Caki2 (cell line): ENCODE measurements around the gene TPK1. TPM values are rescaled to one million over a fixed set of nuclear protein-coding genes. Genes with fewer than 3 reads are reported as not detected.
"Not testable (repeated sequence)": the region's sequence is repeated elsewhere in the genome, so short reads cannot be mapped to it uniquely, and the experiment has no call there.

Experiments
- DNase-seq: peaks from one replicate; pipeline ENCODE4 v3.0.0-alpha.2; 2015; ENCODE audit warnings: low read depth
- in situ Hi-C: cut with HindIII; loops from 2 replicates; pipeline ENCODE4 v1.10.0; 2016; ENCODE audit warnings: low sequenced_read_pairs, low pct_unique_long_range_greater_than_20kb, mixed read lengths
- total RNA-seq: library from RNA; depleted of rRNA; stranded (reverse); fragments of >200 nt; shearing (Covaris generic); gene quantifications from 2 replicates; pipeline ENCODE4 v1.2.3, GENCODE V29; 2014; ENCODE audit warnings: low replicate concordance

The TPK1 gene
- total RNA-seq, 1 experiment from 2014 or later: 37.9 TPM

DNA sequence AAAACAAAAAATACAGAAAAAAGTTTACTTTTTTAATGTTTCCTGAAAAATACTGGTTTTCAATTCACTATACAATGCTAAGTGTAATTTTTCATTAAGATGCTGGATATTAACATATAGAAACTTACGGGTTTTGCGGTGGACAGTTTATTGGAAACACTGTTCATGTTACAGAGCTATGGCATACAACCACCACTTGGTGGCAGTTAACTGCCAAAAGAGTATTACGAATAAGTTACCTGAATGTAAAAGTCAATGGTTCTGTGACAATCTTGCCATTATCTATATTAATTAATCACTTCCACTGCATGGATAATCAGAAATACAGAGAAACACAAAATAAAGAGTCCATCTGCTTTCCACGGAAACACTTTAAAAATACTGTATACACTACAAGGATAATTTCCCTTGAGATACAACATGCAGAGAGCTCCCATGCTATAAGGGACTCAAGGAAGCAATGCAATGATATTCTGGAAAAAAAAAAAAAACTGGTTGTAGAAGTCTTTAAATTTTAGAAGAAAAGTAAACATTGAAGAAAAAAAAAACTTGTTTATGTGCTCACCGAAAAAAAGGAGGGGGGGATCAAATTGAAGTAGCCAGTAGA, 97.0 kb downstream of the TPK1 start:
- in situ Hi-C loops: no loop called here
- peak; percentile 19 for DNase-seq

DNA sequence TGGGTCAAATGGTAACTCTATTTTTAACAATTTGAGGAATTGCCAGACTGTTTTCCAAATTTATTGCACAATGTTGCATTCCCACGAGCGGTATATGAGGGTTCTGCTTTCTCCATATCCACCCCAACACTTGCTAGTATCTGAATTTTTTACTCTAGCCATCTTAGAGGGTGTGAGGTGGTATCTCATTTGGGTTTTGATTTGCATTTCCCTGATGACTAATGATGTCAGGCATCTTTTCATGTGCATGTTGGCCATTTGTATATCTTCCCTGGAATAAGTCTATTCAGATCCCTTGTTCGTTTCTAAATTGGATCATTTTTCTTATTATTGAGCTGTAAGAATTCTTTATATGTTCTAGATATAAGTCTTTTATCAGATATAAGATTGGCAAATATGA, 97.7 kb downstream of the TPK1 start:
- no peak for DNase-seq
- in situ Hi-C loops: no loop called here

DNA sequence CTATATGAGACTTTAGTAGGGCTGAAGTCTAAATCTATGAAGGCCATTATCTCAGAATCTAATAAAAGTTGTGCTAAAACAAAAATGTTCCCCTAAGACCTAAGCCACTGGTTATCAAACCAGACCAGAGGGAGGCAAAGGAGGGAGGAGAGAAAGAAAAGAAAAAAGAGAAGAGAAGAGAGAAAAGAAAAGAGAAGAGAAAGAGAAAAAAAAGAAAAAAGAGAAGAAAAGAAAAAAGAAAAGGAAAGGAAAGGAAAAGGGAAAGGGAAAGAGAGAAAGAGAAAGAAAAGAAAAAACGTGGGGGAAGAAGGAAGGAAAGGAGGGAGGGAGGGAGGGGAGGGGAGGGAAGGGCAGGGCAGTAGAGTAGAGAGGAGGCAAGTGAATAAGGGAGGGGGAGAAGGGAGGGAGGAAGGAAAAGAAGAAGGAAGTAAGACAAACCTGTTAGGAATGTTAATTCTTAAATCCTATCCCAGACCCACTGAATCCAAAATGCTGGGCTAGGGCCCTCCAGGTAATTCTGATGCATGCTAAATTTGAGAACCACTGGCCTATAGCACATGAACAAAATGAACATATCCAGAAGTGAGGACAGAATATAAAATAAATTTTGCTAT, 98.9 kb downstream of the TPK1 start:
- in situ Hi-C loops: no loop called here
- DNase-seq: no peak

DNA sequence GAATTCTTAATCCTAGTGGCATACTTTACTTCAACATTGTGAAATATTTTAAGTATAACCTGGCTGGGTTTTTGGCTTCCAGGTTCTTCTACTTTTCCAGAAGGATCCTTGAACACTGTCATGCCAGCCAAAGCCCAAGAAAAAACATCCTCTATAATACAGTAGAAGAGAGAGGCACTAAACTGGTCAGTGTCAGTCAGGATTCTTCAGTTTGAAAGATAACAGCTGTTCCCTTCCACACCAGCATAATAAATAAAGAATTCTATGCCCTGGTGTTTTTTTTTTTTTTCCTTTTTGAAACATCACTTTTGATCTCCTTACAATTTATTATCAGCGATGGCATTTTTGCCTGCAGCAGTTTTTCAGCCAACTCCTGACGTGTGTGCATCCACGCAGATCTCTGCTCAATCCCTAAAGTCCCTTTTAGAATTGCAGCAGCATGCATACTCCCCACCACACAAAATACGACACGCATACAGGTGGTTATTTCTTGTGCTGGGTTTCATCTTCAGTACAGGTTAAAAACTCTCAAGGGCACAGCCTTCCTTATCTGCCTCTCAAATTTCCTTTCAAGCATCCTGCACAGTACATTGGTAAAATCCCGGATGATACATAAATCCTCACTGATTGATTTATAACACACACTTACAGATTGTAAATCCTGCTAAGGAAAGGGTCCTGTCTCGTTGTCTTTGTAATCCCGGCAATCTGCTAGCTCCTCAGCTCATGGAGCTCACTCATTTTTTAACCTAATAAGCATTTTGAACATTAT, 100.2 kb downstream of the TPK1 start:
- DNase-seq: no peak
- in situ Hi-C loops: no loop called here

DNA sequence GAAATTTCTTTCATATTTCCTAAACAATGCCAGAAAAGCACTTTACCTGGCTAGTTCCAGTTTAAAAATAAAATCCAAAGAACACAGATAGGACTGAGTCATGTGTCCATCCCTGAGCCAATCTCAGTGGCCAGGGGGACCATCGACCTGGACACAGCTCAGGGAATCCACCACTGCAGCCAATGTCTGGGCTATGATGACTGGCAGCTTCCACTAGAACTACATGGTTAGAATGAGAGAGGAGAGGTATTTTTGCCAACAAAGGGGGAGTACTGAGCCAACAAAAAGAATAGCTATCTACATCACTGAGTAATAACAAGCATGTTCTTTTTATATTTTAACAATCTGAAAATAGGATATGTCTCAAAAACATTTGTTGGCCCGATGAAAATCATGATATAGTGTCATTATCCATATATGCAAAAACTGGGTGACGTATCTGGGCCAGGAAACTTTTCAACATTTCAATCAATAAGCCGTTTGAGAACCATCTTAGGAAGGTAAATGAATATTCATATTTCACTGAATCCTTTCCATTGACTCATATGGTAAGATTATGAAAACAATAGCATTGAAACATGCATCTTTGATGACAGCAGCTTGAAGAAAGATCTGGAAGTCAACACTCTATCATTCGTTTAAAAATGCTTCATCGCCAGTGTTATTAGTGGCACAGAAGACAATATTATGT, 104.0 kb downstream of the TPK1 start:
- no peak for DNase-seq
- in situ Hi-C loops: no loop called here

DNA sequence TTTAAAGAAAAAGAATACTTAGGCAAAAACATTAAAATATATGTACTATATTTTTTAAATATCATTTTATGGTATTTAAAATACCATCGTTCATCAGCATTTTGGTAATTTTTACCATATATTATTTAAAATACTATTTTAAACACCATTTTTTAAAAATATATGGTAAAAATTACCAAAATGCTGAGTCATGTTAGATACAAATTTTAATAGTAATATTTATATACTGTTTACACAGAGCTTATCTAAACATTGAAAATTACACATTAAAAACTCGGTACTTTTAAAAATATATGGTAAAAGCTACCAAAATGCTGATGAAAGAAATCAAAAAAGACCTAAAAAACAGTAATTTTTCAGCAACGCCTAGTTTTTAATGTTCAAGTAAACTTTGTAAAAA, 105.6 kb downstream of the TPK1 start:
- in situ Hi-C loops: no loop called here
- no peak for DNase-seq

DNA sequence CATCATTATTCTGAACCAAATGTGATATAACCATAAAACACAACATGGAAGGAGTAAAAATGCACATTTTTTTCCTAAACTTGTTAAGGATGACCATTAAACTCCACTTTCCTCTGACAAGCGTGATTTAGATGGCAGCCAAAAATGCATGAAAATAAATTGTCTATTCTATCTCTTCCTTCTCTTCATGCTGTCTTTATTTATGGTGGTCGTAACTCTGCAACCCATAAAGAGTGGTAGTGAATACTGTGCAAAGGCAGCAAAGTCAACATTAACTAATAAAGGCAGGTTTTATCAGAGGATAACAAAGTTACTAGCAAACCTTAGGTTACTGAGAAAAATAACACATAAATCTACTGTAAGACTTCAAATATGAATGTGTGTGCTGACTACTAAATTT, 106.6 kb downstream of the TPK1 start:
- DNase-seq: no peak
- in situ Hi-C loops: no loop called here

DNA sequence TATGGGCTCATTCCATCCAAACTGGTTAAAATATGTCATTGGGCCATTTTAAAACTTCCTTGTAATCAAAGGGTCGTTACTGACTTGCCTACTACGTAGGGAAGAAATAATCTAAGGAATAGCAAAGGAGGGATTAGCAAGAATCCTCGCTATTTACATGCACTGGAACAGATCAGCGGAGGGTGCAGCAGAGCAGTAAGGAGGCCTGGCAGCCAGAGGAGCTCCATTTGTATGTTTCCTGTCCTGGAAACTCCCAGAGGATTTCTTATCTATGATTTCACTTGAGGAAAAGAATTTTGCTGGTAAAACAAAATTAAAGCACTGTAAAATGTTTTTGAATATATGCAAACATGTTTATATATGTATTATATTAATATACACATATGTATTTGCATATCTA, 107.3 kb downstream of the TPK1 start:
- DNase-seq: no peak
- in situ Hi-C loops: no loop called here

DNA sequence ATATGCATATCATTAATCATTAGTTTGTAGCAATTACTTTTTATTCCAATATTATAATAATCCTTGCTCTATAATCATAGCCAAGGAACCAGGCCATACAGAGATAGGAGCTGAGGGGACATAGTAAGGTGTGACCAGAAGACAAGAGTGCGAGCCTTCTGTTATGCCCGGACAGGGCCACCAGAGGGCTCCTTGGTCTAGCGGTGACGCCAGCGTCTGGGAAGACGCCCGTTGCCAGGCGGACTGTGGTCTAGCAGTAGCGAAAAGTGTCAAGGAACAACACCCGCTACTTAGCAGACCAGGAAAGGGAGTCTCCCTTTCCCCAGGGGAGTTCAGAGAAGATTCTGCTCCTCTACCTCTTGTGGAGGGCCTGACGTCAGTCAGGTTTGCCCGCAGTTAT, 109.0 kb downstream of the TPK1 start:
- DNase-seq, in situ Hi-C loops: not testable (repeated sequence)

DNA sequence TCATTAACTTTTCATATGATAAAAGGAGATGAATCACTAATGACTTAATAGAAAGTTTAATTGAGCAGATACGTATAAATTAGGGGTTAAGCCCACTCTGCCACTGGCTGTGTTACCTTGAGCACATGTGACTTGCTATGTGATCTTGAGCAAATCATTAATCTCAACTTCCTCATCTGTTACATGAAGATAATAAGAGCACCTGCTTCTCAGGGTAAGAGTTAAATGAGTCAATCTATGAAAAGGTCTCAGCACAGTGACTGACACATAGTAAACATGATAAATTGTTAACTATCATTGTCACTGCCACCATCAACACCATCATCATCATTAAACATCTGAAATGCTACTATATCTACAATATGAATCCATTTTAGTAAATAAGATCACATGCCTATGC, 110.8 kb downstream of the TPK1 start:
- in situ Hi-C loops: no loop called here
- DNase-seq: peak; percentile 42

DNA sequence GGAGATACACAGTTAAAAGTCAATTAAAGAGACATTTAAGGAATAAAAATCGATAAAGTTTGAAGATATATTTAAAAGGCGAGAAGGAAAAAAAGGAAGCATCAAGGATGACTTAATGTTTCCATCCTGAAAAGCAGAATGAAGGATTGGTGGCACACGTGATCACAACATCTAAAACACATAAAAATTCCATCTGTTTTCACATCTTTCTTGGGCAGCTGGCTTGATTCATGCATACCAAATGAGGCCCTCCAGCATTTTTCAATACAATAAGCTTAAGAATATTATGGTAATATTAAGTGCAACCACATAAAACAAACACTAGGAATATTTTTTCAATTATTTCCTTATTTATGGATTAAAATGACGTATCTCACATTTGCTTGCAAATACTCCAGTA, 112.6 kb downstream of the TPK1 start:
- in situ Hi-C loops: no loop called here

DNA sequence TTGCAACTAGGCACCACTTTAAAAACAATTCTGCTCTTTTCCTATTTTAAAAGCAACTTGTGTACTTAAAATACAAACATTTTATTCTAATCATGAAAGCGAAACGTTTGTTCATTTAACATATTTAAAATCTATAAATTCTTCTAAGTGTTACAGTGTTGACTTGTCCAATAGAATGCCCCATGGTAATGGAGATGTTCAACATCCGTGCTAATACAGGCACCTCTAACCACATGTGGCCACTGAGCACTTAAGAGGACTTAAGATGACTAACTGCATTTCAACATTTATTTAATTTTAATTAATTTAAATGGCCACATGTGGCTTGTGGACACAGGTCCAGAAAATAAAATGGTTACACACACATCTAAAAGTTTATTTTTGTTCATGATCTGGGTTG, 115.1 kb downstream of the TPK1 start:
- in situ Hi-C loops: no loop called here
- DNase-seq: no peak

More for the DNA sequence above, 112.6 kb downstream of the TPK1 start:
- no peak for DNase-seq

DNA sequence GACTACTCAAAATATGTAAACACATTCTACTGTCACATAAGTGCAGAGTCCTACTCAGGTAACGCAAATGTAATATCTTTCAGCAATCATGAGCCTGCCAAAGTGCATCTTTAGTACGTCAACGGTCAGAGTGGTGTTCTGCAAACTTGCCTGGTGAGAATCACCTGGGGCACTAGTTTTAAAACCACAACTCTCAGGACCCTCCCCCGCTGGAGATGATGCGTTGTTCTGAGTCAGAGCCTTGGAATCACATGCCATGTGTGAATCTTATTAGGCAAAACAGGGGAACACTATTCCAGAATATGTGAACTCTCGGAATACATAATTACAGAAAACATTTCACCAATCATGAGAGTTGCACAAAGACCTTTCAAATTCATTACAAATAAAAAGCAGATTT, 115.7 kb downstream of the TPK1 start:
- in situ Hi-C loops: no loop called here
- DNase-seq: peak; percentile 61

DNA sequence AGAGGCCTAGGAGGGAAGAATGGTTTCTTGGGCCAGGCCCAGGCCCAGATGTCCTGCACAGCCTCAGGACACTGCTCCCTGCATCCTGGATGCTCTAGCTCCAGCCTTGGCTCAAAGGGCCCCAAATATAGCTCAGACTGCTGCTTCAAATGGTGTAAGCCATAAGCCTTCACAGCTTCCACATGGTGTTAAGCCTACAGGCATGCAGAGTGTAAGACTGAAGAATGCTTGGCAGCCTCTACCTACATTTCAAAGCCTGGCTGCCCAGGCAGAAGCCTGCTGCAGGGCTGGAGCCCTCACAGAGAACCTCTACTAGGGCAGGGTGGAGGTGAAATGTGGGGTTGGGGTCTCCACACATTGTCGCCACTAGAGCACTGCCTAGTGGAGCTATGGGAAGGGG, 118.1 kb downstream of the TPK1 start:
- in situ Hi-C loops: no loop called here
- DNase-seq: no peak

DNA sequence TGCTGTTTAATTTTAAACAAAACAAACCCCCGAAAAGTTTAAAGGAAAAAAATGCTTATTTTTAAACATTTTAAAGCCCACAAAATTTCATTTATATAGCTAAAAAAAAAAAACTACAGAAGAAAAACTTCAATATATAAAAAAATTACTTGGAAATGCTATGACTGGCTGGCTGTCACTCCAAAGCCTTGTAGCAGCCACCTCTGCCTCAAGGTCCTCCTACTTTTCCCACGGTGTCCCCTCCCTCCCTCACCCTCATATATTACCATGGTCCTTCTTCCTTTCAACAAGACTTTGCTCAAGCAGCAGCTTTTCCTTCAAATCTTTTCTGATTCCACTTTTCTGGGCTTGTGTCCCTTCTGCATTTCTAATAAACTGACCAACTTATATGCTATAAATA, 122.0 kb downstream of the TPK1 start:
- DNase-seq: no peak
- in situ Hi-C loops: no loop called here

DNA sequence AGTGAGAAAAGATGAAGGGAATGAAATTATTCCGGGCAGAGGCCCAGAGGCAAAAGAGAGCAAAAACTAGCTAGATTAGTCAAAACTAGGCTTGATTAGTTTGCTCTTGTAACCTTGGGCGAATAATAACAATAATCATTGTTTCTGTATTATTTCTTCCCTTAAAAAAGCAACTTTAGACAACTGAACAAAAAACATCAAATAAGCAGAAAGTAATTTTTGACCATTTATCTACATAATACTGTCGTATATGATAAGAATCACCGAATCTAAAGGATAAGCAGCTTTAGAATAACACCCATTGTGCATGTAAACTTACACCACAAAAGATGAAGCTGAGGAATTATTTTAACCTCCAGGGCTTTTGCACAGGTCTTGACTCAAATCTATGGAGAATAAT, 125.1 kb downstream of the TPK1 start:
- in situ Hi-C loops: no loop called here
- no peak for DNase-seq

DNA sequence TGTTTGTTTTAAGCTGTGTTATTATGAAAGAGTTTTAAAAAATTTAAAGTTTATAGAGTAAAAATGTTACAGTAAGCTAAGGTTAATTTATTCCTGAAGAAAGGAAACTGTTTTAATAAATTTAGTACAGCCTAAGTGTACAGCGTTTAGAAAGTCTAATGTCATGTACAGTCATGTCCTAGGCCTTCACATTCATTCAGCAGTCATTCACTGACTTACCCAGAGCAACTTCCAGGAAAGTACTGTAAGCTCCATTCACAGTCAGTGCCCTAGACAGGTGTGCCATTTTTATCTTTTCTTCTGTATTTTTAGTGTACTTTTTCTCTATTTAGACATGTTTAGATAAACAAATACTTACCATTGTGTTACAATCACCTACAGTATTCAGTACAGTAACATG, 126.8 kb downstream of the TPK1 start:
- no peak for DNase-seq
- in situ Hi-C loops: no loop called here

DNA sequence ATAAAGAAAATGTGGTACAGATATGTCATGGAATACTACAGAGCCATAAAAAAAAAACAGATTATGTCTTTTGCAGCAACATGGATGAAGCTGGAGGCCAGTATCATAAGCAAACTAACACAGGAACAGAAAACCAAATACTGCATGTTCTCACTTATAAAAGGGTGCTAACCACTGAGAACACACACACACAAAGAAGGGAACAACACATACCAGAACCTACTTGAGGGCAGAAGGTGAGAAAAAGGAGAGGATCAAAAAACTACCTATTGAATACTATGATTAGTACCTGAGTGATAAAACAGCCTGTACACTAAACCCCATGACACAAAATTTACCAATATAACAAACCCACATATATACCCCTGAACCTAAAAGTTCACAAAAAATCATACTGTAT, 144.6 kb downstream of the TPK1 start:
- no peak for DNase-seq
- in situ Hi-C loops: no loop called here

DNA sequence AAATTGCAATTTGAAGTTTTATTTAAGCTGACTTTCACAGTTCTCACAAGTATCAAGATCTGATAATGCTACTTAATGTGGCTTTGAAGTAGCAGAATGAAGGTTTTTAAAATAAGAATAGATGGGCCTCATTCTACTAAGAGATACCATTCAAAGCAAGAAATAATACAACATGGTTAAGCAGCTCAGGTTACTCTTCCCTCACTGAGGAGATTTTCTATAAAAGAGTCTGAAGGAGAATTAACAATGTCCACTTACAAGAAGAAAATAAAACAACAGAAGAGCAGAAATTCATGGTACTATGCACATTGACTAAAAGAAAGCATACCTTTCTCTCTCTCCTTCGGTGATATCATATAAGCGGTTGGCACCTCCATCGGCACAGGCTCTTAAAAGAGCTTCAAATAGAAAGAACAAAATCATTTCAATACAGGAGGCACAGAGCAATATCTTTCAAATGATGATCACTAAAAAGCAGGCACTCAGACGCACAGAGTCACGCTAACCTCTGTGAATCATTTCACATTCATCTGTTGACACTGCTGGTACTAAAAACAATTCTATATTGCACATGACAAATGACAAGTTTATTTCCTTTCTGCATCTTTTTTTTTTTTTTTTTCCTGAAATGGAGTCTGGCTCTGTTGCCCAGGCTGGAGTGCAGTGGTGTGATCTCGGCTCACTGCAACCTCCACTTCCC, 153.1 kb downstream of the TPK1 start:
- in situ Hi-C loops: no loop called here
- no peak for DNase-seq
